MCF 10A (cell line): ENCODE measurements around the gene PRKAB2. TPM values are rescaled to one million over a fixed set of nuclear protein-coding genes. Genes with fewer than 3 reads are reported as not detected.

ENCODE experiments used
- BruUV-seq: library from RNA; stranded (reverse); fragments of 400-500 nt; replicated peaks from 2 replicates; lab custom pipeline; 2021; lab: Mats Ljungman, UMichigan
- CTCF ChIA-PET: fragments of 300-600 bp; sonication (Branson Sonifier 250); formaldehyde crosslinking; extraction: SDS; loops from one replicate; lab custom pipeline; 2021; ENCODE audit warnings: antibody characterized with exemption, inconsistent platforms; lab: Yijun Ruan, JAX
- POLR2A ChIA-PET: fragments of 300-600, 350-650 bp; sonication (Branson Sonifier 250); formaldehyde crosslinking; extraction: SDS; loops from one replicate; lab custom pipeline; 2020; ENCODE audit warnings: antibody characterized with exemption, inconsistent platforms; lab: Yijun Ruan, JAX
- DNase-seq: peaks from one replicate; pipeline ENCODE4 v3.0.0-alpha.2; 2018; ENCODE audit not compliant: unreplicated experiment
- H3K27ac Mint-ChIP-seq: one replicate; pipeline ENCODE4 v1.8.0; 2022; ENCODE audit warnings: mild to moderate bottlenecking, low read depth, mixed read lengths; ENCODE audit not compliant: unreplicated experiment
- H3K27me3 Mint-ChIP-seq: one replicate; pipeline ENCODE4 v1.8.0; 2022; ENCODE audit warnings: mixed read lengths; ENCODE audit not compliant: insufficient read depth, unreplicated experiment
- H3K36me3 Mint-ChIP-seq: one replicate; pipeline ENCODE4 v1.8.0; 2022; ENCODE audit warnings: mild to moderate bottlenecking, moderate library complexity, mixed read lengths; ENCODE audit not compliant: insufficient read depth, unreplicated experiment
- H3K4me1 Mint-ChIP-seq: one replicate; pipeline ENCODE4 v1.8.0; 2022; ENCODE audit warnings: mixed read lengths; ENCODE audit not compliant: insufficient read depth, unreplicated experiment
- H3K4me3 Mint-ChIP-seq: one replicate; pipeline ENCODE4 v1.8.0; 2022; ENCODE audit warnings: mild to moderate bottlenecking, moderate library complexity, mixed read lengths; ENCODE audit not compliant: unreplicated experiment
- H3K9me3 Mint-ChIP-seq: one replicate; pipeline ENCODE4 v1.8.0; 2022; ENCODE audit warnings: mixed read lengths; ENCODE audit not compliant: unreplicated experiment
- intact Hi-C: fragments of 100-400 bp; cut with micrococcal nuclease; formaldehyde crosslinking; loops from 2 replicates; pipeline ENCODE4 v1.14.1; 2022
- total RNA-seq: library from RNA; stranded (reverse); gene quantifications from 2 replicates; pipeline ENCODE4 v1.2.3, GENCODE V29; 2022
- TF ChIP-seq, protein P1 (sequence below): fragments of 200-600 bp; IDR thresholded peaks from one replicate; pipeline ENCODE4 v1.8.0; 2022; ENCODE audit warnings: antibody characterized with exemption, mild to moderate bottlenecking; ENCODE audit not compliant: unreplicated experiment

The PRKAB2 gene
- total RNA-seq, 1 experiment from 2014 or later = 35.1 TPM

DNA sequence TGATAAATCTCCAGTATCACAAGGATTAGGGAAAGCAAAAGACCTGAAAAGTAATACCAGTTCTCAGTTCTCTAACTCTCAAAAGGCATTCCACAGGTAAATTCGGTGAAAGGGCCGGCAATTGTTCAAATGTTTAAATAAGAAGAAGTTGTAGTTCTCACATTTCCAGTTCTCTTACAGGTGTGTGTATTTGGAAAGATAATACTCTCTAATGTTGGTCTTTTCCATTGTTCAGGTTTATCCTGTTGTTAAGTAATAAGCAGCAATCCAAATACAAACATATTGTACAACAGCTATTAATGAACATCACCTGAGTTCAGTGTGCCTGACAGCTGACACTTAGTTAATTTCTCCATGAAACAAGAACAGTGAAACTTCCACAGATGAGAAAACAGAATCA is 13.2 kb upstream of the PRKAB2 start:
- POLR2A ChIA-PET = interaction anchor here (1.2 to 1.5 kb wide), 2 partner anchors 12 kb away, joined by 4 read pairs; no protein-coding TSS in a partner anchor
- H3K9me3 Mint-ChIP-seq = no peaks in the 10 kb centered on the region
- intact Hi-C loops = no loop called here
- no peaks in the 10 kb centered on the region for H3K4me1 Mint-ChIP-seq
- DNase-seq = no peak
- no peak overlapping the region for H3K4me3 Mint-ChIP-seq
- TF ChIP-seq, protein P1, sequence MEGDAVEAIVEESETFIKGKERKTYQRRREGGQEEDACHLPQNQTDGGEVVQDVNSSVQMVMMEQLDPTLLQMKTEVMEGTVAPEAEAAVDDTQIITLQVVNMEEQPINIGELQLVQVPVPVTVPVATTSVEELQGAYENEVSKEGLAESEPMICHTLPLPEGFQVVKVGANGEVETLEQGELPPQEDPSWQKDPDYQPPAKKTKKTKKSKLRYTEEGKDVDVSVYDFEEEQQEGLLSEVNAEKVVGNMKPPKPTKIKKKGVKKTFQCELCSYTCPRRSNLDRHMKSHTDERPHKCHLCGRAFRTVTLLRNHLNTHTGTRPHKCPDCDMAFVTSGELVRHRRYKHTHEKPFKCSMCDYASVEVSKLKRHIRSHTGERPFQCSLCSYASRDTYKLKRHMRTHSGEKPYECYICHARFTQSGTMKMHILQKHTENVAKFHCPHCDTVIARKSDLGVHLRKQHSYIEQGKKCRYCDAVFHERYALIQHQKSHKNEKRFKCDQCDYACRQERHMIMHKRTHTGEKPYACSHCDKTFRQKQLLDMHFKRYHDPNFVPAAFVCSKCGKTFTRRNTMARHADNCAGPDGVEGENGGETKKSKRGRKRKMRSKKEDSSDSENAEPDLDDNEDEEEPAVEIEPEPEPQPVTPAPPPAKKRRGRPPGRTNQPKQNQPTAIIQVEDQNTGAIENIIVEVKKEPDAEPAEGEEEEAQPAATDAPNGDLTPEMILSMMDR = no peak
- H3K27me3 Mint-ChIP-seq = no peaks in the 10 kb centered on the region
- H3K36me3 Mint-ChIP-seq = no peaks in the 10 kb centered on the region
- H3K27ac Mint-ChIP-seq = no peak overlapping the region
- CTCF ChIA-PET = interaction anchor here (0.6 to 1.2 kb wide), 2 partner anchors 58 to 60 kb away, joined by 3 to 4 read pairs; no protein-coding TSS in a partner anchor
- no TSS peak for BruUV-seq

DNA sequence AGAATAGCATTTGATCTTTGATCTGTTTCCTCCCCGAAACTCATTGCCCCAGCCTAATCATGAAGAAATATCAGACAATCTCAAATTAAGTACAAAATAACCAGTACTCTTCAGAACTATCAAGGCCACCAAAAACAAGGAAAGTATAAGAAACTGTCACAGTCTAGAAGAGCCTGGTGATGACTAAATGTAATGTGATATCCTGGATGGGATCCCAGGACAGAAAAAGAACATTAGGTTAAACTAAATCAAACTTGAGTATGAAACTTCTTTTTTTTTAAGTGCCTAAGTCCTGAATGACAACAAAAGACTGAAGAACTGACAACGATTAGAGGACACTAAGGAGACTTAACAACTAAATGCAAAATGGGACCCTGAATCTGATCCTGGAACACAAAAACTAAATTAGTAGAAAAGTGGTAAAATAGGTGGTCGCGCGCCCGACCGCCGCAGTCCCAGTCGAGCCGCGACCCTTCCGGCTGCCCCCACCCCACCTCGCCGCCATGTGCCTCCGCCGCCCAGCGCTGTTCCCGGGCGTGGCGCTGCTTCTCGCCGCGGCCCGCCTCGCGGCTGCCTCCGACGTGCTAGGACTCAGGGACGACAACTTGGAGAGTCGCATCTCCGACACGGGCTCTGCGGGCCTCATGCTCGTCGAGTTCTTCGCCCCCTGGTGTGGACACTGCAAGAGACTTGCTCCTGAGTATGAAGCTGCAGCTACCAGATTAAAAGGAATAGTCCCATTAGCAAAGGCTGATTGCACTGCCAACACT is 5.5 kb upstream of the PRKAB2 start:
- Mint-ChIP-seq H3K36me3 (no peaks in the 10 kb centered on the region), H3K27me3 (no peaks in the 10 kb centered on the region), H3K4me1 (peaks cover 22% of the 10 kb centered on the region), H3K4me3 (no peak overlapping the region), H3K27ac (peak overlapping the region; percentile 24), H3K9me3 (peaks cover 7% of the 10 kb centered on the region)
- intact Hi-C loops = no loop called here
- BruUV-seq = no TSS peak
- CTCF ChIA-PET = no interaction called here
- TF ChIP-seq, protein P1 = no peak
- peak; percentile 38 for DNase-seq
- POLR2A ChIA-PET = interaction anchor here (0.6 to 3.0 kb wide), 4 partner anchors 9 to 64 kb away, joined by 3 to 10 read pairs (median 3); partner anchors contain the start of gene CHD1L

- intact Hi-C loops = loop anchor here (1.0 to 5.0 kb wide), 4 partner anchors 56 to 219 kb away; partner anchors contain the start of gene FMO5
- peak; percentile 44 for DNase-seq
- CTCF ChIA-PET = interaction anchor here (0.7 to 8.0 kb wide), 9 partner anchors 10 to 135 kb away, joined by 3 to 131 read pairs (median 6); partner anchors contain the start of genes CHD1L and FMO5
- BruUV-seq = no TSS peak
- peaks cover 52% of the 10 kb centered on the region for H3K4me1 Mint-ChIP-seq
- POLR2A ChIA-PET = interaction anchor here (0.8 to 8.4 kb wide), 10 partner anchors 10 to 784 kb away, joined by 3 to 298 read pairs (median 21); partner anchors contain the start of genes CHD1L and FMO5
- TF ChIP-seq, protein P1 = no peak
- no peaks in the 10 kb centered on the region for H3K9me3 Mint-ChIP-seq
- H3K36me3 Mint-ChIP-seq = peaks cover 25% of the 10 kb centered on the region
- H3K4me3 Mint-ChIP-seq = peak overlapping the region; percentile 95
- peak overlapping the region; percentile 98 for H3K27ac Mint-ChIP-seq
- H3K27me3 Mint-ChIP-seq = no peaks in the 10 kb centered on the region
Observed at GRCh38 chr1:147171399-147172167, 687 bp downstream of the PRKAB2 start.
